Measurements from ENCODE around the gene PLAGL2.

GRCh38 chr20:32144898-32145662 is 62.5 kb downstream of the PLAGL2 start:
- TF ChIP-seq CTCF (IDR thresholded peaks at IDR 0.05) (no peak), ZFX (IDR thresholded peaks at IDR 0.05; ENCODE audit: borderline replicate concordance) (no peak)

Data from 22Rv1 (cell line).